ENCODE results near the gene GJC1. TPM values are rescaled to one million over a fixed set of nuclear protein-coding genes. Genes with fewer than 3 reads are reported as not detected.
A peak's percentile ranks its signal among the peaks of the same experiment; 100 is the strongest.

The GJC1 gene
- not detected for total RNA-seq

GRCh38 chr17:44829523-44830358 lies at the start of gene GJC1:
TSS of gene GJC1 (minus strand) at chr17:44830287. CDS start at chr17:44805817, 24,470 bp downstream.
- peaks cover 17% of the 10 kb centered on the region for H3K4me1 ChIP-seq (ENCODE audit: insufficient read depth, low read length)
- peak within 1 kb of the TSS; percentile 3 for H3K4me3 ChIP-seq (ENCODE audit: low read length)
- H3K9me3 ChIP-seq (ENCODE audit: low read depth, low read length): no peaks in the 10 kb centered on the region
- peaks cover 65% of the 10 kb centered on the region for H3K27me3 ChIP-seq (ENCODE audit: insufficient read depth, low read length)

GRCh38 chr17:44879376-44879775 lies 49.3 kb upstream of the GJC1 start:
- H3K4me1 ChIP-seq (ENCODE audit: insufficient read depth, low read length): no peaks in the 10 kb centered on the region
- no peaks in the 10 kb centered on the region for H3K9me3 ChIP-seq (ENCODE audit: low read depth, low read length)
- H3K27me3 ChIP-seq (ENCODE audit: insufficient read depth, low read length): no peaks in the 10 kb centered on the region
- no peak overlapping the region for H3K4me3 ChIP-seq (ENCODE audit: low read length)

GRCh38 chr17:44878627-44879221 lies 48.6 kb upstream of the GJC1 start:
- Histone ChIP-seq H3K4me1 (ENCODE audit: insufficient read depth, low read length) (no peaks in the 10 kb centered on the region), H3K4me3 (ENCODE audit: low read length) (no peak overlapping the region), H3K27me3 (ENCODE audit: insufficient read depth, low read length) (no peaks in the 10 kb centered on the region), H3K9me3 (ENCODE audit: low read depth, low read length) (no peaks in the 10 kb centered on the region)

- H3K9me3 ChIP-seq (ENCODE audit: low read depth, low read length): no peaks in the 10 kb centered on the region
- H3K4me3 ChIP-seq (ENCODE audit: low read length): no peak overlapping the region
- no peaks in the 10 kb centered on the region for H3K27me3 ChIP-seq (ENCODE audit: insufficient read depth, low read length)
- H3K4me1 ChIP-seq (ENCODE audit: insufficient read depth, low read length): no peaks in the 10 kb centered on the region
Observed at GRCh38 chr17:44877121-44877520, 47.0 kb upstream of the GJC1 start.

- no peaks in the 10 kb centered on the region for H3K4me1 ChIP-seq (ENCODE audit: insufficient read depth, low read length)
- H3K4me3 ChIP-seq (ENCODE audit: low read length): no peak overlapping the region
- H3K9me3 ChIP-seq (ENCODE audit: low read depth, low read length): no peaks in the 10 kb centered on the region
- H3K27me3 ChIP-seq (ENCODE audit: insufficient read depth, low read length): no peaks in the 10 kb centered on the region
Observed at GRCh38 chr17:44875761-44876160, 45.7 kb upstream of the GJC1 start.

- Histone ChIP-seq H3K9me3 (ENCODE audit: low read depth, low read length) (no peaks in the 10 kb centered on the region), H3K27me3 (ENCODE audit: insufficient read depth, low read length) (no peaks in the 10 kb centered on the region), H3K4me3 (ENCODE audit: low read length) (no peak overlapping the region), H3K4me1 (ENCODE audit: insufficient read depth, low read length) (no peaks in the 10 kb centered on the region)
Observed at GRCh38 chr17:44872131-44872768, 42.2 kb upstream of the GJC1 start.

GRCh38 chr17:44871556-44871955 lies 41.5 kb upstream of the GJC1 start:
- Histone ChIP-seq H3K27me3 (ENCODE audit: insufficient read depth, low read length) (no peaks in the 10 kb centered on the region), H3K4me1 (ENCODE audit: insufficient read depth, low read length) (no peaks in the 10 kb centered on the region), H3K4me3 (ENCODE audit: low read length) (no peak overlapping the region), H3K9me3 (ENCODE audit: low read depth, low read length) (no peaks in the 10 kb centered on the region)

GRCh38 chr17:44867841-44868240 lies 37.8 kb upstream of the GJC1 start:
- Histone ChIP-seq H3K4me1 (ENCODE audit: insufficient read depth, low read length) (no peaks in the 10 kb centered on the region), H3K27me3 (ENCODE audit: insufficient read depth, low read length) (no peaks in the 10 kb centered on the region), H3K4me3 (ENCODE audit: low read length) (no peak overlapping the region), H3K9me3 (ENCODE audit: low read depth, low read length) (no peaks in the 10 kb centered on the region)

GRCh38 chr17:44865931-44866330 lies 35.8 kb upstream of the GJC1 start:
- no peaks in the 10 kb centered on the region for H3K27me3 ChIP-seq (ENCODE audit: insufficient read depth, low read length)
- H3K9me3 ChIP-seq (ENCODE audit: low read depth, low read length): no peaks in the 10 kb centered on the region
- H3K4me1 ChIP-seq (ENCODE audit: insufficient read depth, low read length): no peaks in the 10 kb centered on the region
- no peak overlapping the region for H3K4me3 ChIP-seq (ENCODE audit: low read length)

GRCh38 chr17:44865231-44865660 lies 35.2 kb upstream of the GJC1 start:
- H3K4me3 ChIP-seq (ENCODE audit: low read length): no peak overlapping the region
- H3K27me3 ChIP-seq (ENCODE audit: insufficient read depth, low read length): no peaks in the 10 kb centered on the region
- H3K4me1 ChIP-seq (ENCODE audit: insufficient read depth, low read length): no peaks in the 10 kb centered on the region

GRCh38 chr17:44864831-44865230 lies 34.7 kb upstream of the GJC1 start:
- Histone ChIP-seq H3K4me1 (ENCODE audit: insufficient read depth, low read length) (no peaks in the 10 kb centered on the region), H3K27me3 (ENCODE audit: insufficient read depth, low read length) (no peaks in the 10 kb centered on the region), H3K4me3 (ENCODE audit: low read length) (no peak overlapping the region), H3K9me3 (ENCODE audit: low read depth, low read length) (no peaks in the 10 kb centered on the region)

More at GRCh38 chr17:44865231-44865660, 35.2 kb upstream of the GJC1 start:
- H3K9me3 ChIP-seq (ENCODE audit: low read depth, low read length): no peaks in the 10 kb centered on the region

GRCh38 chr17:44863061-44863918 lies 33.2 kb upstream of the GJC1 start:
- Histone ChIP-seq H3K4me3 (ENCODE audit: low read length) (no peak overlapping the region), H3K9me3 (ENCODE audit: low read depth, low read length) (no peaks in the 10 kb centered on the region), H3K27me3 (ENCODE audit: insufficient read depth, low read length) (no peaks in the 10 kb centered on the region), H3K4me1 (ENCODE audit: insufficient read depth, low read length) (no peaks in the 10 kb centered on the region)

GRCh38 chr17:44862278-44862914 lies 32.3 kb upstream of the GJC1 start:
- no peak overlapping the region for H3K4me3 ChIP-seq (ENCODE audit: low read length)
- no peaks in the 10 kb centered on the region for H3K4me1 ChIP-seq (ENCODE audit: insufficient read depth, low read length)
- H3K27me3 ChIP-seq (ENCODE audit: insufficient read depth, low read length): no peaks in the 10 kb centered on the region
- no peaks in the 10 kb centered on the region for H3K9me3 ChIP-seq (ENCODE audit: low read depth, low read length)

- Histone ChIP-seq H3K4me1 (ENCODE audit: insufficient read depth, low read length) (no peaks in the 10 kb centered on the region), H3K9me3 (ENCODE audit: low read depth, low read length) (no peaks in the 10 kb centered on the region)
Observed at GRCh38 chr17:44859701-44860100, 29.6 kb upstream of the GJC1 start.

More at GRCh38 chr17:44859701-44860100, 29.6 kb upstream of the GJC1 start:
- Histone ChIP-seq H3K27me3 (ENCODE audit: insufficient read depth, low read length) (no peaks in the 10 kb centered on the region), H3K4me3 (ENCODE audit: low read length) (no peak overlapping the region)
